ENCODE results near the gene CHN2.

The CHN2 gene

DNA sequence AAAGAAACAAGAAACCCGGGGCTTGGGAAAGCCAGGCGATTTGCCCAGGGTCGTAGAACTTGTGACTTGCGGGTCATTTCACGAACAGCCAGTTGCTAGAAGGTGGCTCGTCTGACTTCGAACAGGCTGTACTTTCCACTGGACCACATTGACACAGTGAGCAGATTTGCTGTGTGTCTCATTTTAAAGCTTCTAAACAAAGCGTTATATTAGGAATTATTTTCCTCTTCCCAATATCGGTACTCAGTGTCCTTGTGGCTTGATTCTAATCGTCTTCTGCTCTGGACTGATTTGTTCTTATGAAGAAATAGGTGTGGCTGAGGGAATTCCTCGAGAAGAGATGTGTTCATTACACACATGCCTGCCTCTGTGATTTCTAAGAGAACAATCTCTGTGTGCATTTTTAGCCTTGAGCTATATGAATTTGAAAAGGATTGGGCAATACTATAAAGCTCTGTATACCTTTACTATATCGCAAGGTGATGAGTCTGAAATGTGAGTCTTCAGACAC lies 219.1 kb downstream of the CHN2 start:
- no peak for DNase-seq

DNA sequence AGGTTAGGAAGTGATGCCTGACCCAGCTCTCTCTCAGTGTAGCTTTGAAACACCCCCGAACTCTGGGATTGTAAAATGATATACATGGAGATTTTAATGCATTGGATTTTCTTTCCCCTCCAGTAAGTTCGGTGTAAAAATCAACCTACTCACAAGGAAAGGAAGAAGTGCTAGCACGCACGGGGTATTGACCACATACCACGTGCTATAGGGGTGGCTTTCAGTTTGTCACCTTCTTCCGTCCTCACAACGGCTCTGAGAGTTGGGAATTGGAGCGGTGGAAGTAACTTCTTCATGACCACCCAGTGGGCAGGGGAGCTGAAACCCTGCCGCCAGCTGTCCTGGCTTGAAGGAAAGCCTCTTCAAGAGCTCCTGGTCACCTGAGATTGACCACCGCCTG lies 219.6 kb downstream of the CHN2 start:
- DNase-seq: no peak

DNA sequence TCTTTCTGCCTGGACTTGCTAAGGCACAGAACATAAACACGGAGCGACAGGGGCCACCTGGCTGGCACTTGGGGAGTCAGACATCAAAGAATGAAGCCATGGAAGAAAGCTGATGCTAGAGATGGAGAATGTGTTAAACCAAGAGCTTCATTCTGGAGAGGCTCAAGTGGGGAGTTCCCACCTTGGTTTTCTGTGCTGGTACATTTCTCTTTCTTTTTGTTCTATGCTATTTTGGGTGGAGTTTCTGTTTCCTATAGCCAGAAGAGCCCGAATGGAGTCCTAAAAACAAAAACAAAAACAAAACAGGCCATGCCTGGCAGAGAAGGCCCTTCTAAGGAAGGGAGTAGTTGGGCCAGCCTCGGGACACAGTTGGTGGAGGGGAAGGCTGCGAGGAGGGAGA lies 220.6 kb downstream of the CHN2 start:
- no peak for DNase-seq

DNA sequence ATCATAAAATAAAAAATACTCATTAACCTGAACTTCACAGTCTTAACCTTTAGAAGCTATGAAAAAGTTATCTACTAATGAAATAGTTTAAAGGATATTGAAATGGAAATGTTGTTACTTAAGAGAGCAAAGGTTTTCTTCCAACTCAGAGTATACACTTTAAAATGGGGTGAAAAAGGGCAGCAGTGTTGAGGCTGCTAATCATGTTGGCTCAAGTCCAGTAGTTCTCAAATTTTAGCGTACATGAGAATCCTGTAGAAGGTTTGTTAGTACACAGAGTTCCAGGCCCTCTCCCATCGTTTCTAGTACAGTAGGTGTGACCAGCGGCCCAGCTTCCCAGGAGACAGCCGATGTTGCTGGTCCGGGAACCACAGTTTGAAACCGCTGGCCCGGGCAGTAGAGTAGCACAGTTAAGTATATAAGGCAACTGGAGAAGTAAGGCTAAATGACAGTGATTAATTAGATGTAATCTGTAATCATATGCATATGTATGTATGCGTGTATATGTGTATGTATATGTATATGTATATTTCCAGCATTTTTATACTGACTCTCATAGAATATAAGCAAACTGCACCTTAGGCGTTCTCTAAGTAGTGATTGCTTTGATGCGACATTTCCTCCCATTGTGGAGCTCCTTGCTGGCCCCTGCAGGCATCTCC lies 221.8 kb downstream of the CHN2 start:
- DNase-seq: peak; percentile 13

DNA sequence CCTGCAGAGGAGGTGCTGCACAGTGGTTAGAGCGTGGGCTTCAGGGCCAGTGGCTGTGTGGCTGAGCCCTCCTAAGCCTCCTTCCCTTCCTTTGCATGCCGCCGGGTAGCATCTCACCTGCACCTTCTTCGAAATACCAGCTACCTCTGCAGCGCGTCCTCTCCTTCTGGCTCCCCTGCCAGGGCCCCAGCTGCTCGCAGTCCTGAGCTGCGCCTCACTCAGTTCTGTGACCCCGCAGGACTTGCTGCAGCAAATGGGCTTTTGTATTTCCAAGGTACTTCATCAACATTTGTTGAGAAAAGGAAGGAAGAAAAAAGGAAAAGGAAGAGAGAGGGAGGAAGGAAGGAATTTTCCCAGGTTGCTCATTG lies 222.3 kb downstream of the CHN2 start:
- no peak for DNase-seq

DNA sequence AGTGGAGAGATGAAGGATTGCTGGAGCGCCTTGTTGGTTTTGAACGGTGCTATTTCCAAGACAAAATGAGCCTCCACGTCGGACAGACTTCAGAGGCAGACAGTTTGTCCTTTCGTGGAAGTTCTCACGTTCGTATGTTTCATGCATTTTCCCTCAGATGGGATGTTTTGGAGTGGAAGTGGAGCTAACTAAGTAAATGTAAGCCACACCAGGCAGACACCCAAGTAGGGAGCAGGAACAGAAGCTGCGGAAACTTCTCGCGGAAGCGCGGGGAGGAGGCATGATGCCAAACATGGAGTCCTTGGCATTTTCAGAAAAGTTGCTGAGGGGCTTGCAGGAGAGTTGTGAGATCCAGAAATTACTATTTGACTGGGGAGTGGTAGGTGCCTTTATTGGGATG lies 223.5 kb downstream of the CHN2 start:
- no peak for DNase-seq

DNA sequence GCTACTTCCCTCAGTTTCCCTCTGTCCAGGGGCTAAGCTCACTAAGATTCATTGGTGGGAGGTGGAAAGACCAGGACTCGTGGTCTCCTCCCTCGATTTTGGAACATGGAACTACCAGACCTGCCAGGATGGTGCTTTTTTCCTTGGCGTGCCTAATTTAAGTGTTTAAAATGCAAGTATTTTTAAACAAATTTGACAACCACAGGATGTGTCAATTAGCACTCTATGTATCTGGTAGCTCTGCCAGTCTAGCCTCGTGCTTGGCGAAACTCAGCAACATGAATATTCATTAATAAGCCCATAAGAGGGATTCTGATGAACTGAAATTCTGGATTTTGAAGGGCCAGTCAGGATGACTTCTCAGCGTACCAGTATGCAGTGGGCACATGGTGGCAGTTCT lies 224.1 kb downstream of the CHN2 start:
- DNase-seq: no peak

DNA sequence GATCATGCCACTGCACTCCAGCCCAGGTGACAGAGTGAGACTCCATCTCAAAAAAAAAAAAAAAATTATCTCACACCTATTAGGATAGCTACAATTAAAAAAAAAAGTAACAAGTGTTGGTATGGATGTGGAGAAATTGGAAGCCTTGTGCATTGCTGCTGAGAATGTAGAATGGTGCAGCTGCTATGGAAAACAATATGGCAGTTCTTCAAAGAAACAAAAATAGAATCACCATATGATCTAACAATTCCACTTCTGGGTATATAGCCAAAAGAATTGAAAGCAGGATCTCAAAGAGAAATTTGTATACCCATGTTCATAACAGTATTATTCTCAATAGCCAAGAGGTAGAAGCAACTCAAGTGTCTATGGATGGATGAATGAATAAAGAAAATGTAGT lies 225.4 kb downstream of the CHN2 start:
- no peak for DNase-seq

DNA sequence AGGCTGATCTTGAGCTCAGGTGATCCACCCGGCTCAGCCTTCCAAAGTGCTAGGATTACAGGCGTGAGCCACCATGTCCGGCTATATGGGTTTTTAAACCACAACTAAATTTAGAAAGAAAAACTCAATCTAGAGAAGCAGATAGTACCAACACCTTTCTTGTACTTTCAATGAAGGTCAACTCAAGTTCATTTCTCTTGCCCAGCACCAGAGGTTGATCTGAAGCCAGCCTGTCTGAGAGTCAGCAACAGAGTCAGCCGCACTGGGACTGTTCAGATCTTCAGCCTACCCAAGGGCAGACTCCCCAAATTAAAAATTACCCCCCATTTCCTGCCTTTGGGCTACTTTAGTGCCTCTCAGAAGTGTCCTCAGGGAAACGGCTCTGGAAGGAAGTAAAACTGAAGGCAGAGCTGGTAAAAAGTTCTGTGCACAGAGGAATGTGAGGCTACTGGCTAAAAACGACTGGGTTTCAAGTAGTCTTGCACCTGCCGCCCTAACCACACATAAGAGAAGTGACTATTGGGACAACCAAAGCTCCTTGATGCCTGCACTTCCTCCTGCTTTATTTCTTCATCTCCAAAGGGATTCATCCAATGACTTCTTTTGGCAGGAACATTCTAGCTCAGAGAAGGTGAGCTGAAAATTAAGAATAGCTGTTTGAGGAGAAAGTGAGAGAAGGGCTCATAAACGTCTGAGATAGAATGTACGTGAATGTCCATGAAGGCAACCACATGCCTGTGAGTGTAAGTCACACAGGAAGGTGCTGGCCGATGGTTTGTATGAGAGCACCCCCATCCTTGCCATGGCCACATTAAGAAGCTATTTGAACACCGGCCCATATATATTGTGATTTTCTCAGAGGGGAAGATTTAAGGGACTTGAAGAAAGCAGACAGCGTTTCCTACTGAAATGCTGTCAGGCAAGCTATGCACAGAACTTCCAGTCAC lies 226.7 kb downstream of the CHN2 start:
- DNase-seq: no peak

DNA sequence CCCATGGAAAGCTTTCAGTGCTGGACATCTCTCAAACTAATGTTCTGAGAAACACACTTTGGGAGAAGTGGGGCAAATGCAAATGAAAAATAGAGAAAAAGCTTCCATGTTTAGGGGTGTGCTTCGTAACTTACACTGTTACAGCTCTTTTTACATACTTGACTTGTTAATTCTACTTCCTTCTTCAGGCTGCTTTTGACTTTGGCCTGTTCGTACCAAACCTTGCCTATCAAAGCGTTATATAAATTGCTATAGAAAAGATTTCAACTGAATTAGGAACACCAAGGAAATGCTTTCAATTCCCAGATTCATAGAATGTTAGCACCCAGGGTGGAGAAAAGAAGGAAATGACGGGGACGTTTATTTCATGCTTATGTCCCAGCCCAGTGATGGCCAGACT lies 228.3 kb downstream of the CHN2 start:
- DNase-seq: no peak

DNA sequence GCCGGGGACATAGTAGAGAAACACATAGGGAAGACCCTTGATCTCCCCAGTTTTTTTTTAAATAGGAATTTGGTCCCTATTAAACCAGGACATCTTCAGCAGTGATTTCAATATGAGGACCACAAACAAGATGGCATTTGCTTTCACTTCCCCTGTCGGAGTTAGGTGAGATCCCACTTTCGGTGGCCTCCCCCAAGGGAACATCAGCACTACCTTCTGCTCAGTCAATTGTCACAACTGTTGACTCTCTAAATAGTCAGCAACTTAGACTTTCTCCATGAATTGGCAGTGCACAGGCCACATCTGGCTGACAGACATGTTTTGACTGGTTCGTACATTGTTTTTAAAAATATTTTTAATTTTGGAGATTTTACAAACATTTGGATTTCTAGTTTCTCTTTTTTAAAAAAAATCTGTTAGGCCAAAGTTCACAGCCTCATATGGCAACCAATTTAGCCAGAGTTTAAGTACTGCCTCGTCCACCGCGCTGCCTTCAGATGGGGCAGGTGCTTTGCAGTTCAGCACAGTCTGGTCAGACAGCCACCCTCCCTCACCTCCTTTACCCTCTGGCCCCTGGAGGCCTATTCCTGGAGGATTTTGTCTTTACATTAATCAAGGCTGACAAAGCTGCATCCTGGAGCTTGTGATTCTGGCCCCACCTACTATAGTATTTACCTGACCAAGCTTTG lies 229.9 kb downstream of the CHN2 start:
- no peak for DNase-seq

DNA sequence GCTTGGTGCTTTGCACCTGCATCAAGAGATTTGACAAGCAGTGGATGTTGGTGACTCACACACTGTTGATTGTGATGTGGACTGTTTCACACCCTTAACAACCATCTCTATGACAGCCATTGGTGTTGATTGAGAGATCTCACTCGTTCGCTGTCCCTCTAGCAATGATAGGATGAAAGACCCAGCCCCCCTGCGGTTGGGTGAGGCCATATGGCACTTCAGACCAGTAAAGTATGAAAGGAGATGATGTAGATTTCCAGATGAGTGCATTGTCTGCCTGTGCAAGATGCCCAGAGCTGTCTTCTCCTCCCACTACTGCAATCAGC lies 230.4 kb downstream of the CHN2 start:
- DNase-seq: peak; percentile 24

DNA sequence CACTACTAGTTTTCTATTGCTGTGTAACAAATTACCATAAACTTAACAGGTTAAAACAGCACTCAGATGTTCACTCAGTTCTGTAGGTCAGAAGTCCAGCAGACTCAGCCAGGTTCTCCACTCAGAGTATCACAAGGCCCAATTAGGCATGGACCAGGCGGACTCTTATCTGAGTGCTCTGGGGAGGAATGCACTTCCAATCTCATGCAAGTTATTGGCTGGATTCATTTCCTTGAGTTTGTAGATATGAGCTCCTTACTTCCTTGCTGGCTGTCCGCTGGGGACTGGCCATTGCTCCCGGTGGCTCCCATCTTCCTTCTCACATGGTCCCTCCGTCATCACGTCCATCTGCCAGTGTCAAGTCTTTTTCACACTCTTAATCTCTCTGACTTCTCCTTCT lies 232.0 kb downstream of the CHN2 start:
- DNase-seq: no peak

DNA sequence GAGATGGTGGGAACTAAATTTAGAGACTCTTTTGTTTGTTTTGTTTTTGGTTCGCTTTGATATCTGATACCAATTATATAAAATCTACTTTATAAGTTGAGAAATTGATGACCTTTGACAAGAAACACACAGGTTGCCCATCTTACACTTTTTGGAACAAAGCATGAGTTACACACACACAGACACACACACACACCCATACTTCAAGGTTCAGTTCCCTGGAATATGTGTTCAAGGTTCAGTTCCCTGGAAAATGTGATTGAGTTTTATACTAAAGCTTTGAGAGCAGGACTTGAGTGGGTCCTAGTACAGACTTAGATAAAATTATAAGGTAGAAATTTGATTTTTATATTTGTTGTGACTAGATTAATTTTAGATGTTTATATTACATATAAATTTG lies 234.8 kb downstream of the CHN2 start:
- DNase-seq: no peak

DNA sequence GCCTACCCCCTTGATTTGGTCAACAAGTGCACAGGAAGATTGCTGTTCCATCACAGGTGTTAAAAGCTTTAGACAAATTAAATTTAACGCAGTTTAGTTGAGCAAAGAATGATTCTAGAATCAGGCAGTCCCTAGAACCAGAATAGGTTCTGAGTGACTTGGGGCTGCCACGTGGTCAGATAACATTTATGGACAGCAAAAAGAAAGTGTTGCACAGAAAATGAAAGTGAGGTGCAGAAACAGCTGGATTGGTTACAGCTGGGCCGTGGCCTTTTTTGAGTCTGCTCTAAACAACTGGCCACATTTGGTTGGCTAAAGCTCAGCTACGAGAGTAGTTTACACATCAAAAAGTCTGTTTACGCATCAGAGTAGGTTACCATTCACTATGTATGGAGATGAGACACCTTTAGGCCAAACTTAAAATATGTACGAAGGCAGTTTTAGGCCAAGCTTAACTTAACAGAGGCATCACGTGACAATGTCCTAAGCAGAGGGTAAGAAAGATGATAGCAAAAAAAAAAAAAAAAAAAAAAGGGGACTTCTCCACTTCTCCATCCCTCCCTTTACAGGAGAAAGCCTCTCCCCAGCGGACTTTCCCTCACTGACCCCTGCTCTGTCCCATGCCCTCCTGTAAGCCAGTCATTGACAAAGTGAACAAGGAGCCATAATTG lies 235.8 kb downstream of the CHN2 start:
- DNase-seq: no peak

DNA sequence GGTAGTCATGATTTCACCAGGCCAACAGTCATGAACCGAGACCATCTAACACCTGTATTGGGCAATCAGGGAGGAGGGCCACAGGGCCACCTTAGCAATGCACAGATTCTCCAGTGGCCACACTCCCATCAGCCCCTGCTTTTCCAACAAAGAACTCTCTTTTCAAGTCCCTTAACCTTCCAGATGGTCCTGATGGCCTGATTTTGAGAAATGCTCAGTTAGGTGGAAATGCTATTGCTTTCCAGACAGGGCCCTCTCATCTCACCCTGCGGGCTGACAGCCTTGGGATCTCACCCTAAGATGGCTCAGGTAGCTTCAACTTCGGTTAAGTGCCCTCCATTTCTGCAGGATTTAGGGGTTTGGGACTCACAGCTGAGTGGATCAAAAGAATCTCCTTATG lies 237.1 kb downstream of the CHN2 start:
- DNase-seq: peak; percentile 4

DNA sequence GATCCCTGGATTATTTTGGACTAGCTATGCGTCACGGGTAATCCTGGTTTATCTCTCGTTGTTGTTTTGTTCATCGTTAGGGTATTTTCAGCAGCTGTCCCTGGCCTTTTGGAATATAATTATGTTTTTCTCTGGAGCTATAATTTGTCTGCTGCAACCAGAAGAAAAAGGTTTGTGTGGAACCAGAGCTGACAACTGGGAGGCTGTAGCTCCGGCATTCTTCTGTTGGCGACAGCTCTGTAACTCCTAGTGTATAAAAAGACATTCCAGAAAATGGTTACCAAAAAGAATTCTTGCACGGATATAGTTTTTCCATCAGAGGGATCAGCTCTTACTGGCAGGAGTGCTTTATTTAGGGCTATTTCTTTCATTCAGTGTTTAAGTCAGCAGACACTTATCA lies 238.1 kb downstream of the CHN2 start:
- no peak for DNase-seq

DNA sequence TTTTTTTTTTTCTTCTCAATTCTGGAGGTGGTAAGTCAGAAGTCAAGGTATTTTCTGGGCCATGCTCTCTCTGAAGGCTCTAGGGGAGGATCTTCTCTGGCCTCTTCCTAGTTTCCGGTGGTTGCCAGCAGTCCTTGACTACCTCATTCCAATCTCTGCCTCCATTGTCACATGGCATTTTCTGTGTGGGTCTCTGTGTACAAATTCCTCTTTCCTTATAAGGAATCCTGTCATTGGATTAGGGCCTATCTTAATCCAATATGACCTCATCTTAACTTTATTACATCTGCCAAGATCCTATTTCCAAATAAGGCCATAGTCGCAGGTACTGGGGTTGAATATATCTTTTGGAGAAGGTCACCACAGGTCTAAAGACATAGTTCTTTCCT lies 239.8 kb downstream of the CHN2 start:
- DNase-seq: no peak

DNA sequence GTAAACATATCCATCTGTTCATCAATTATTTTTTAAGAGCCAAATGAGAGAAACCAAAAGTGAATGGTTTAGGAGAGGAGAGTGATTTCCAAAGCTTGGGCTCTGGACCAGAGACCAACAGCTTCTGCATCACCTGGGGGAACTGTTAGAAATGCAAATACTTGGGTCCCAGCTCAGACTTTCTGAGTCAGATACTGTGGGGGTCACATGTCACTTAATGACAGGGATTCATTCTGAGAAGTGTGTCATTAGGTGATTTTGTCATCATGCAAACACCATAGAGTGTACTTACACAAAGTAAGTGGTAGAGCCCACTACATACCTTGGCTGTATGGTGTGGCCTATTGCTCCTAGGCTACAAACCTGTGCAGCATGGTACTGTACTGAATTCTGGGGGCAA lies 240.6 kb downstream of the CHN2 start:
- DNase-seq: no peak

DNA sequence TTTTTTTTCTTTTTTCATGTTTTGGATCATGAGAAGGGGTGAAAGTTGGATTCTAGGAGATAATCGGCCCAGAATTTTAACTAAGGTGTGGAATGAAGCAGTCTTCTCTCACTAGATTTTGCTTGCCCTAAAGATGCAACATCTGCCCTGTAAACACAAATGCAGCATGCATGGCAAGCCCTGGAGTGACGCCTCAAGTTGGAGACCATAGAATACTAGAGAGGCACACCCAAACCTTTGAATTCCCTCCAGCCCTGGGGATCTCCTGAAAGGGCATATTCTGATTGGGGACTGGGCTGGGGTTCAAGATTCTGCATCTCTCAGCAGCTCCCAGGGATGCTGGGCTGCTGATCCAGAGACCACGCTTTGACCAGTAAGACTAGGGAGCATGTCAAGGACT lies 241.3 kb downstream of the CHN2 start:
- DNase-seq: no peak

DNA sequence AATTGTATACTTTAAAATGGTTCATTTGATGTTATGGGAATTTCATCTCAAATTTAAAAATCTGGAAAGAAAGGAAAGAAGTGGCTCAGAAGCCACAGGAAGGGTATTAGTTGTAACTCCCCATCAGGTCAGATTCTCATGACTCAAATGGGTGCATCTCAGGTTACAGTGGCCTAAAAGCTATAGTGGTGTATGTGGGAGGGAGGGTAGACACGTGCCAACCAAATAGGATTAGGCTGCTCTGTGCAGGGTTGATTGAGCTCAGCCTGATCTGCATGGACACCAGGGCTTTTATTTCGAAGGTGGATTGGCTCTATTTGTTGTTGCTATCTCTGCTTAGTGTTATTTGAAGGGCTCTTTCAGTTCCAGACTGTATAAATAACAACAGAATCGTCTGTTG lies 247.6 kb downstream of the CHN2 start:
- peak; percentile 81 for DNase-seq

DNA sequence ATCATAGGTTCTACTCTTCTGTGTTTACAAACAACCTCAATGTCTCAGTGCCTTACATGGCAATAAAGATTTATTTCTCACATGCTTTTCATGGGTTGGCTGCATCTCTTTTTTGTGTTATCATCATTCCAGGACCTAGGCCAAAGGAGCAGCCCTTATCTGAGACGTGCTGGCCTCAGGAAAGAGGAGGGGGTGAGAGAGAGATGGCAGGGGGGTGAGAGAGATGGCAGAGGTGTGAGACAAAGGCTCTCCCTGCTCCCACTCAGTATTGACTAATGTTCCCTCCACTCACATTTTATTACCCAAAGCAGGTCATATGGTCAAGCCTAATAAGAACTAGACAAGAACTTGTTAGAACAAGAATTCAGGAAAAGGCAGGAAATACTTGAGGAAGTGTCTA lies 249.0 kb downstream of the CHN2 start:
- no peak for DNase-seq

DNA sequence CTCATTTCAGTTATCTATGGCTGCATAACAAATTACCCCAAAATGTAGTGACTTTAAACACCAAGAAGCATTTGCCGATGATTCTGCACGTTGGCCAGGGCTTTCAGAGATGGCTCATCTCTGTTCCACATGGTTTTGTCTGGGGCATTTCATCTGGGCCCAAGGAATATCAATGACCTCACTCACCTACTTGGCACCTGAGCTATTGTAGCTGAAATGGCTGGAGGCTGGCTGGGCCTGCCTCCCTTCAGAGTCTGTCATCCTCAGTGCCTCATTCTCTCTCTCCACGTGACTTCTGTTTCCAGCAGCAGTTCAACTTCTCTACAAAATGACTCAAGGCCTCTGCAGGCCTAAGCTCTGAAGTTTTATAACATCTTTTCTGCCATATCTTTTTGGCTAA lies 249.7 kb downstream of the CHN2 start:
- no peak for DNase-seq
